GM18951 (cell line): Measurements from ENCODE around the gene CASP9.
"Not testable (repeated sequence)": the region's sequence is repeated elsewhere in the genome, so short reads cannot be mapped to it uniquely, and the experiment has no call there.

ENCODE experiments used
- POLR2A ChIP-seq: IDR thresholded peaks from 4 replicates; pipeline ENCODE4 v1.6.1; 2011; ENCODE audit warnings: mild to moderate bottlenecking; ENCODE audit not compliant: insufficient read length, insufficient read depth; ENCODE audit errors: extremely low read depth
- in situ Hi-C: fragments of 300-500 bp; cut with MboI; formaldehyde crosslinking; loops from one replicate; pipeline ENCODE4 v1.12.0; 2022; ENCODE audit warnings: low sequenced_read_pairs, mixed read lengths, inconsistent platforms; ENCODE audit not compliant: unreplicated experiment

The CASP9 gene

DNA sequence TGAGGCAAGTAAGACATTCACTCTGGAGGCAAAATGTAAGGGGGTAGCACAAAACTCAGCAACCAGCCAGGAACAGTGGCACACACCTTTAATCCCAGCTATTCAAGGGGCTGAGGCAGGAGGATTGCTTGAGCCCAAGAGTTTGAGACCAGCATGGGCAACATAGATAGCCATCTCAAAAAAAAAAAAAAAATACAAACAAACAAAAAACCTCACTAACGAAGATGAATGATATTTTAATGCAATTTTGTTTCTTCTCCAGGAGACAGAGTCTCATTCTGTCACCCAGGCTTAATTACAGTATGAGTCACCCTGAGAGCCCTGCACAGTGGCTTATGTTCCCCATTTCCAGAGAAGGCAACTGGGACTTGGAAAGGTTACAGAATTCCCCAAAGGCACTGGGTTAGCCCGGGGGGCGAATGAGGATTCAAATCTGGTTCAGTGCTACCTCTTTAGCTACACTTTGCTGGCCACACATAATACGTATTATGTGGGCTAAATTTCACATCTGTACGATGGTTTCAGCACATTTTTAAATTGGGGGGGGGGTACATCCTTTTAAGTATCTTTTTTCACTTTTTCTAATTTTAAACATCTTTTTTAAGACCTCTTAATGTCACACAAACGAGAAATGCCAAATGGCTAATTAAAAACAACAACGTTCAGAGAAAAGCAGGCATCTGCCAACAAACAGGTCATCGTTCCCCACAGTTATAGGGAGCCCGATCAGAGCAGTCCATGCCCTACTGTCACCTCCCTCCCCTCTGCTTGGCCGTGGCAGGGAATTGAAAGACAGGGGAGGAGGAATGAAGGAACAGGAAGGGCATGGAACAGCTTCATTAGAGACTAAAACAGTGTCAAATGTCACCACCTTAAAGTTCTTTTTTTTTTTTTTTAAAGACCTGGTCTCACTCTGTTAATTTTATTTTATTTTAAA lies 64.0 kb downstream of the CASP9 start:
- in situ Hi-C loops, result no loop called here
- TF ChIP-seq POLR2A, result no peak

DNA sequence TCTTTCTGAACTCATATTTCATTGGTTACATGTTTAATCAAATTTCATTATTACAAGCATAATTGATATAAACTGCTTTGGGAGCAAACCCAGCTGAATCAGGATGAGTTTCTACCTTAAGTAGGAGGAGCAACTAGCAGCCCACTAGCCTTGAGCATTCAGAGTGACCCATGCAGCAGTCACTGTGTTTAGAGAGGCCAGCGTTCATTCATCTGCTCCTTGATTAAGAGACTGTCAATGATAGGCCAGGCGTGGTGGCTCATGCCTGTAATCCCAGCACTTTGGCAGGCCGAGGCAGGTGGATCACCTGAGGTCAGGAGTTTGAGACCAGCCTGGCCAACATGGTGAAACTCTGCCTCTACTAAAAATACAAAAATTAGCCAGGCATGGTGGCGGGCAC lies 65.6 kb downstream of the CASP9 start:
- in situ Hi-C loops, result not testable (repeated sequence)

DNA sequence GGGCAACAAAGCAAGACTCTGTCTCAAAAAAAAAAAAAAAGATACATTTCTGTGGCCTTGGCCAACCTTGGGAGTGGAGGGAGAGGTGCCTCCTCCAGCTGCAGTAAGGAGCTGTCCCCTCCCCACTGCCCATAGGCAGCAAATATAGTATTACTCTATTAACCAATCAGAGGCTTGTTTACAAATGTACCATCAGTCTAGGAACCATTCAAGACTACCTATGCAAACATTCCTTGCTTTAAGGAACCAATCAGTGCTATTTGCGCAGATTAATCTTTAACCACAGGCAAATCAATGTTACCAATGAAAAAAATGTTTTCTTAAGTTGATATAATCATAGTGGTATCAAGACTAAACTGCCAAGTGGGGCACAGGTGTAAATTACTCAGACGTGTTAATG lies 66.4 kb downstream of the CASP9 start:
- TF ChIP-seq POLR2A, result no peak
- in situ Hi-C loops, result no loop called here

DNA sequence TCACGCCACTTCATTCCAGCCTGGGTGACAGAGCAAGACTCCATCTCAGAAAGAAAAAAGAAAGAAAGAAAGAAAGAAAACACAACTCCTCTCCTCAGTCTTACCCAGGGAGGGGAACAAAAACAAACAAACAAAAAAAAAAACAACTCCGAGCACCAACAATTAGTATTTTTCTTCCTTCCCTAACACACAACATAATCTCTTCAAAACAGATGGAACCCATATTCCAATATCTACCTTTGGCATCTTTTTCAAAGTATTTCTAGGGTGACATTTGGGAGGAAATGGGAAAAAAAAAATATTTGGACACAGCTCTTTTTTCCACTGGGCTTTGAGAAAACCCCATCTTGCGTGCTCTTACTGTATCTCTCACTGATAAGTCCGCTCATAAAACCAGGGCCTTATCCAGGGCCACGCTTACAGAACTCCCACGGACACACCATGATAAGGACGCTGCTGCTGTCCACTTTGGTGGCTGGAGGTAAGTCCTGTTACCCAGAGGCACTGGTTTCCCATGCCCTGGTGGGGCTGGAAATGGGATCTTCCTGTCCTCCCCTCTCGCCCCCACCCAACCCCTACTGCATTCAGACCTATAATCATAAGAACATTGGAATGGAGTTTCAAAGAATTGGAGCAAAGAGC lies 67.6 kb downstream of the CASP9 start, which contains the start of gene CELA2A:
Gene CELA2A, plus strand, starts transcription at position 420 of the 642 bp plus-strand sequence. Its CDS starts 22 bp downstream, at position 442.
- in situ Hi-C loops, result no loop called here
- no peak for TF ChIP-seq POLR2A

DNA sequence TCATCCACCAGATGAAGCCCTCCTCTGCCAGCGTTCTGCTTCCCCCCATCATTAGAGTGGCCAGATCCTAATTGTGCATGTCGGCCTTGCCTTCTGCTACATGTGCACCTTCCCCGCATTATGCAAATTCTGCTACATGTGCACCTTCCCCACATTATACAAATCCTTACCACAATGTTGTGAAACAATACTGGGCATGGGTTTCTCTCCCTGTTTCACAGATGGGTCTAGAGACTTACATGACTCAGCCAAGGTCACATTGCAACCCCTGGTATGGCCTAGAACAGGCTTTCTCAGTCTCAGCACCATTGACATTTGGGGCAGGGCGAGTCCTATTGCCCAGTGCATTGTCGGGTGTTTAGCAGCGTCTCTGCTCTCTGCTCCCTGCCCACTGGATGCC lies 68.5 kb downstream of the CASP9 start:
- in situ Hi-C loops, result no loop called here
- TF ChIP-seq POLR2A, result no peak

DNA sequence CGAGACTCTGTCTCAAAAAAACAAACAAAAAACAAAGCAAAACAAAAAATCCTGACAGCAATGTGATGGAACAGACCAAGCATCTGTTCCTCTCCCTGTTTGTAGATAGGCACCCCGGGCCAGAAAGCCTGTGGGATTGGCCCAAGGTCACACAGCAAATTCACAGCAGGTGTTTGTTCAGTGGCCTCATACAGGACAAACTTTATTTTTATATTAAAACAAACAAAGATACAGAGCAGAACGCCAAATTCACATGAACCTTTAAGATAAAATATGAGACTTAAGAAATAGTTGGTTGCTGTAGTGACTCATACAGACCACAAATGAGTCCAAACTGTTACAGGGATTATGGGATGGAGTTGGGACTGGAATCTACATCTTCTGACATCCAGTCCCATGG lies 69.8 kb downstream of the CASP9 start:
- in situ Hi-C loops, result no loop called here
- no peak for TF ChIP-seq POLR2A

DNA sequence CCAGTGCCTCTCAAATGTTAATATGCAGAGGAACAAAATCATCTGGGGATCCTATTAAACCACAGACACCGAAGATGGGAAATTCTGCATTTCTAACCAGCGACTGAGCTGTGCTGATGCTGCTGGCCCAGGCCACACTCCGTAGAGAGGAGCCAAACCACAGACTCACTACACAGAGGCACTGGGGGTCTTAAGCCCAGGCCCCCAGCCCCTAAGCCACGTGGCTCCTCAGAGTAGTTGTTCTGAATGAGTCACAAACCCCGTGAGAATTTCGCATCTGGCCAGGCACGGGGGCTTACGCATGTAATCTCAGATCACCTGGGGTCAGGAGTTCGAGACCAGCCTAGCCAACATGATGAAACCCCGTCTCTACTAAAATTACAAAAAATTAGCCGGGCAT lies 70.3 kb downstream of the CASP9 start:
- no peak for TF ChIP-seq POLR2A
- in situ Hi-C loops, result no loop called here

DNA sequence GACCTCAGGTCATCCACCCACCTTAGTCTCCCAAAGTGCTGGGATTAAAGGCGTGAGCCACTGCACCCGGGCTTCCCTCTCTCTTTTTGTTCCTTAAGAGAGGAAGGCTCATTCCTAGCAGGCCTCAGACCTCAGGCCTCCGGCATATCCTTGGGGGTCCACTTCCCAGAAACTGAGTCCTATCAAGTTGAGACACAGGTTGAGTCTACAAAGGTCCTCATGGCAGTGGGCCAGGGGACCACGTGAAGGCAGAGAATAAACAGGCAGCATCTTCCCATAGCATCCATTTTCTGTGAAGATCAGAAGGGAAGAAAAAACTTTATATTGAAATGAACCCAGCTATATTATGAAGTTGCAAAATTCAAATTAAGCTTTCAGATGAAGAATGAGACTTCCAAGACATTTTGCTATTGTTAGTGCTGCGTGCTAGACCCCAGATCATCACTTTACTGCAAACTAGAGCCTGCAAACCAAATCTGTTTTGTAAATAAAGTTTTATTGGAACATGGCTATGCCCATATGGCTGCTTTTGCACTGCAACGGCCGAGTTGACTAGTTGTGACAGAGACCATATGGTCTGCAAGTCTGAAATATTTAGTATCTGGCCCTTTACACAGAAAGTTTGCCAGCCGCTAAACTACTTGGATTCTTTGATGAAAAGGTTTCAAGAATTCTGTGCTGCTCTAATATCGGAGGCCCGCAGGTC lies 71.0 kb downstream of the CASP9 start:
- no peak for TF ChIP-seq POLR2A
- in situ Hi-C loops, result no loop called here

DNA sequence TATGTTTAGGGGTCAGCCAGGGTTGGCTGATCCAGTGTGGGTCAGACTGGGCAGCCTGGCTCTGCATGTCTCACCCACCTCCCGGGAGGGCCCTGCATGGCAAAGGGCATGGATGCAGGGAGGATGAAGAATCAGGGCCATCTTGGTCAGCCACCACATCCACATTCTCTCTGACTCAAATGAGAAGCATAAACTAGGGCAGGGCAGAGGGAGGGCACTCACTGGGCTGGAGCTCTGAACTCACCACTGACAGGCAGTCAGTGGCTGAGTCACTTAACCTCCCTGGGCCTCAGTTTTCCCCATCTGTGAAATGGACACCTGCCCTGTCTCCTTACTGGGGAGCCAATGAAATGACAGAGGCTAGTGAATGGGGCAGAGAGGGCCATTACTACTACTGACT lies 71.8 kb downstream of the CASP9 start:
- in situ Hi-C loops, result no loop called here
- no peak for TF ChIP-seq POLR2A

DNA sequence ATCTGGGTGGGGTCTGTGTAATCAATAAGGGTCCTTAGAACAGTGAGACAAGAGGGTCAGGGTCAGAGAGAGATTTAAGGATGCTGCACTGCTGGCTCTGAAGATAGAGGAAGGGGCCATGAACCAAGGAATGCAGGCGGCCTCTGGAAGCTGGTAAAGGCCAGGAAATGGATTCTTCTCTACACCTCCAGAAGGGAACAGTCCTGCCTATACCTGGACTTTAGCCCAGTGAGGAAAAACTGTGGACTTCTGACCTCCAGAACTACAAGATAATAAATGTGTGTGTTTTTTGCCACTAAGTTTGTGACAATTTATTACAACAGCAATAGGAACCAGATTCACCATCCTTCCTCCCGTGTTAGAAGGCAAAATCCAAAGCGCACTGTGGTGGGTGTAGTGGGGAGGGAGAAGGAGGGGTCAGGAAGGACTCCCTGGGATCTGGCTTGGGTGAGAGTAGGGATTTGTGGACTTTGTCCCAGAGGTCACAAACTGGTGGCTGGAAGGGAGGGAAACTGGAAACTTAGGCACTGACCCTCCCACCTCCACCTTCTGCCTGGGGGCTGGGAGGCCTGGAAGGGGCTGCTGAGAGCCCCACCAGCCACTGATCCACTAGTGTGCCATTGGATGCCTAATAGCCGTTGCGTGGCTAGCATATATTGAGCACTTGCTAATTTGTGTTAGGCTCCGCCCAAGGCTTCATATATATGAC lies 72.8 kb downstream of the CASP9 start:
- in situ Hi-C loops, result no loop called here

DNA sequence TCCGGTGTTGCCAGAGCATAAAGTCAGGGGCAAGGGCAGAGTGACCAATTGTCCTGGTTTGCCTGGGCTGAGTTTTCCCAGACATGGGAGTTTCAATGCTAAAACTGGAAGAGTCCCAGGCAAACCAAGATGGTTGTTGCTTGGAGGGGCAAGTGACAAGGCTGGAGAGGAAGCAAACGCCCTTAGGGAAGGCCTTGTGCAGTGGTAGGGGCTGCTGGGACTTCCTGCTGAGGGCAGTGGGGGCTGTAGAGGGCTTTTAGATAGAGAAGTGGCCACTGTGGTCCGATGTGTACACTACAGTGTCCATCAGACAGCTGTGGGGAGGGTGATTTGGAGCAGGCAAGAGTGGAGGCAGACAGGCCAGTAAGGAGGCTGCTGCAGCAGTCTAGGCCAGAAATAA lies 74.4 kb downstream of the CASP9 start:
- TF ChIP-seq POLR2A, result no peak
- in situ Hi-C loops, result no loop called here

More for the DNA sequence above, 72.8 kb downstream of the CASP9 start:
- no peak for TF ChIP-seq POLR2A

DNA sequence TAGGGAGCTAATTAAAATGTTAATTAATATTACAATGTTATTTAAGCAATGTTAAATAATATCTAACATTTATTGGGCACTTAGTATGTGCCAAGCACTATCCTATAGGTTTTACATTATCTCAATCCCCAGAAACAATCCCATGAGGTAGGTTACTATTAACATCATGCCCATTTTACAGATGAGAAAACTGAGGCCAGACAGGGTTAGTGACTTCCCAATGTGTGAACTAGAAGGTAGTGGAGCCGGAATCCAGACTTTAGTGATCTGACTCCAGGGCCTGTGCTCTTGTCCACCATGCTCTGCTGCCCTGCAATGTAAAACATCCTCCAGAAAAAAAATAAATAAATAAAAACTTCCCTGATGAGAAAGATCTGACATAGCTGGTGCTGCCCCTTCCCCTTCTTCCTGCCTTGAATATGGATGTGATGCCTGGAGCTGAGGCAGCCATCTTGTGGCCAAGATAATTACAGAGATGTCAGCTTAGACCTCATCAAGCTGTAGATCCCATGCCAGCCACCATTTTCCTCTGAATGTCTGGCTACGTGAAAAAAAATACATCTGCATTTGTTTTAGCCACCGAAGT lies 75.0 kb downstream of the CASP9 start:
- TF ChIP-seq POLR2A, result no peak
- in situ Hi-C loops, result no loop called here
